OCI-LY3 (cell line): ENCODE data around the gene UBXN1.
A peak's percentile ranks its signal among the peaks of the same experiment; 100 is the strongest.

ENCODE experiments used
- H2AFZ ChIP-seq: fragments of 200-600, 300-600 bp; shearing (Covaris generic); 2 replicates; pipeline ENCODE4 v1.6.0; 2014; ENCODE audit warnings: antibody characterized with exemption, low read depth, low read length
- H3K27ac ChIP-seq: fragments of 200-600, 300-600 bp; sonication (generic); 2 replicates; pipeline ENCODE4 v1.5.1; 2014; ENCODE audit warnings: mild to moderate bottlenecking, low read length, moderate library complexity, mixed read lengths
- H3K27me3 ChIP-seq: fragments of 200-600, 300-600 bp; sonication (generic); 2 replicates; pipeline ENCODE4 v1.6.1; 2014; ENCODE audit warnings: low read depth, low read length, mixed read lengths
- H3K36me3 ChIP-seq: fragments of 200-600, 300-600 bp; sonication (generic); replicated peaks from 2 replicates; pipeline ENCODE3; 2014; ENCODE audit warnings: low read depth, low read length, mixed read lengths
- H3K4me1 ChIP-seq: fragments of 300-600, 200-600 bp; sonication (generic); 2 replicates; pipeline ENCODE4 v1.6.1; 2014; ENCODE audit warnings: low read length, mixed read lengths
- H3K4me2 ChIP-seq: fragments of 200-600, 300-600 bp; sonication (generic); 2 replicates; pipeline ENCODE4 v1.6.1; 2014; ENCODE audit warnings: low read length, mixed read lengths
- H3K4me3 ChIP-seq: fragments of 300-600, 200-600 bp; sonication (generic); 2 replicates; pipeline ENCODE4 v1.5.1; 2014; ENCODE audit warnings: antibody characterized with exemption, mild to moderate bottlenecking, low read length, moderate library complexity
- H3K79me2 ChIP-seq: fragments of 300-600, 200-600 bp; shearing (Covaris generic); 2 replicates; pipeline ENCODE4 v1.6.1; 2014; ENCODE audit warnings: mild to moderate bottlenecking, low read length, mixed read lengths
- H3K9ac ChIP-seq: fragments of 300-600, 200-600 bp; shearing (Covaris generic); 2 replicates; pipeline ENCODE4 v1.6.0; 2014; ENCODE audit warnings: mild to moderate bottlenecking, low read length, moderate library complexity
- H3K9me3 ChIP-seq: fragments of 200-600, 300-600 bp; shearing (Covaris generic); 2 replicates; pipeline ENCODE4 v1.6.1; 2014; ENCODE audit warnings: low read length, mixed read lengths; ENCODE audit not compliant: insufficient read depth
- H4K20me1 ChIP-seq: fragments of 200-600, 300-600 bp; sonication (generic); 2 replicates; pipeline ENCODE4 v1.6.1; 2016; ENCODE audit warnings: low read length, mixed read lengths; ENCODE audit not compliant: insufficient read depth
- CTCF ChIP-seq: fragments of 200-600, 300-600 bp; sonication (generic); IDR thresholded peaks from 2 replicates; pipeline ENCODE4 v1.5.1; 2014; ENCODE audit warnings: antibody characterized with exemption, low read length, low read depth
- EZH2phosphoT487 ChIP-seq: fragments of 200-600 bp; shearing (Covaris generic); IDR thresholded peaks from 2 replicates; pipeline ENCODE4 v1.6.1; 2018; ENCODE audit warnings: antibody characterized with exemption, mixed run types, low read depth

UBXN1 gene

GRCh38 chr11:62671236-62671607, 7.7 kb downstream of the UBXN1 start:
- H3K4me1 ChIP-seq = peaks cover 32% of the 10 kb centered on the region
- H3K27me3 ChIP-seq = no peaks in the 10 kb centered on the region
- H3K9ac ChIP-seq = peak overlapping the region; percentile 85
- H2AFZ ChIP-seq = peak overlapping the region; percentile 74
- peaks cover 75% of the 10 kb centered on the region for H3K79me2 ChIP-seq
- H3K4me2 ChIP-seq = peak overlapping the region; percentile 85
- H3K36me3 ChIP-seq = peaks cover 32% of the 10 kb centered on the region
- H3K27ac ChIP-seq = peak overlapping the region; percentile 76
- no peaks in the 10 kb centered on the region for H4K20me1 ChIP-seq
- no peaks in the 10 kb centered on the region for H3K9me3 ChIP-seq
- TF ChIP-seq EZH2phosphoT487 = no peak
- peak overlapping the region; percentile 86 for H3K4me3 ChIP-seq

- Histone ChIP-seq H4K20me1 (no peaks in the 10 kb centered on the region), H2AFZ (no peak overlapping the region), H3K27me3 (no peaks in the 10 kb centered on the region), H3K9me3 (no peaks in the 10 kb centered on the region), H3K79me2 (peaks cover 86% of the 10 kb centered on the region), H3K4me2 (no peak overlapping the region), H3K36me3 (peaks cover 38% of the 10 kb centered on the region), H3K9ac (no peak overlapping the region), H3K27ac (peak overlapping the region; percentile 16; the same call in 1 of the 2 replicates), H3K4me1 (peaks cover 32% of the 10 kb centered on the region), H3K4me3 (no peak overlapping the region)
- TF ChIP-seq EZH2phosphoT487 (no peak), CTCF (no peak)
Measured at GRCh38 chr11:62669420-62670161, 9.3 kb downstream of the UBXN1 start.

GRCh38 chr11:62667460-62667859, 11.4 kb downstream of the UBXN1 start:
- Histone ChIP-seq H3K79me2 (peaks cover 83% of the 10 kb centered on the region), H3K9me3 (no peaks in the 10 kb centered on the region), H3K4me2 (peak overlapping the region; percentile 90), H3K4me3 (peak overlapping the region; percentile 88), H3K4me1 (peaks cover 25% of the 10 kb centered on the region), H3K27ac (peak overlapping the region; percentile 85), H4K20me1 (no peaks in the 10 kb centered on the region), H3K27me3 (no peaks in the 10 kb centered on the region), H3K36me3 (peaks cover 34% of the 10 kb centered on the region), H3K9ac (peak overlapping the region; percentile 95), H2AFZ (no peak overlapping the region)
- no peak for TF ChIP-seq CTCF
- no peak for TF ChIP-seq EZH2phosphoT487

GRCh38 chr11:62666259-62666926, 12.5 kb downstream of the UBXN1 start:
- no peak for TF ChIP-seq EZH2phosphoT487
- no peak for TF ChIP-seq CTCF
- H4K20me1 ChIP-seq = no peaks in the 10 kb centered on the region
- peak overlapping the region; percentile 88 for H3K4me3 ChIP-seq
- H3K9ac ChIP-seq = peak overlapping the region; percentile 95
- H3K36me3 ChIP-seq = peaks cover 35% of the 10 kb centered on the region
- peaks cover 72% of the 10 kb centered on the region for H3K79me2 ChIP-seq
- no peaks in the 10 kb centered on the region for H3K27me3 ChIP-seq
- H2AFZ ChIP-seq = no peak overlapping the region
- peaks cover 23% of the 10 kb centered on the region for H3K4me1 ChIP-seq
- H3K4me2 ChIP-seq = peak overlapping the region; percentile 90
- no peaks in the 10 kb centered on the region for H3K9me3 ChIP-seq
- peak overlapping the region; percentile 85 for H3K27ac ChIP-seq
